ENCODE data around the gene GABBR2. TPM values are rescaled to one million over a fixed set of nuclear protein-coding genes. Genes with fewer than 3 reads are reported as not detected.

The GABBR2 gene
- total and polyA plus RNA-seq, 8 donors, result 0.41 to 2.3 (median 0.79) TPM

DNA sequence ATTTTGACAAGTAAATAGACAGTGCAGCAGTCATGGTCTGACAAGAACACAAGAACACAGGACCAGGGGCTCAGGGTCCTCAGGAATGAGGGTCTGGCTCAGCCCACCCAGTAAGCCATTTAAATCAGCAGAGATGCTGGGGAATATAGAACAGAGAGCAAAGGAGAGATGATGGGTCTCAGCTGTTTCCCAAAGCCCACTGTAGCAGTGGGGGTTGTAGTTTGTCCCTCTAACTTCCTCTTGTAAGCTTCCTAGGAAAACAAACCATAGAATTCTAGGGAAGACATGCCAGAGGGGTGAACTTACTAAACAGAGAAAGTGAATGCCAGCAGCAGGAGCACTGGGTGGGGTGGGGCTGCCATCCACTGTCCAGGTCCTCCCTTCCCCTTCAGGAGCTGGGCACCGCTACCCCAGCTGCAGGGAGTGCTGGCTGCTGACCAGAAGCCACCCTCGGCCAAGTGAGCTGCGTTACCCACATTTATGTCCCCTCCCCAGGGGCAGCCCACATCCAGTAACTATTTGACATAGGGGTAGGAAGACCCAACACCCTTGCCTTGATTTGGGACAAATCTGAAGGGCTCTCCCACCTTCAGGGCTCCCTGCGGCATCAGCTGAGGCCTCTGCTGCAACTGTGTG, 41.6 kb downstream of the GABBR2 start:
- no peak overlapping the region for H3K4me3 ChIP-seq
- ATAC-seq, result no peak
- TF ChIP-seq, protein P1, sequence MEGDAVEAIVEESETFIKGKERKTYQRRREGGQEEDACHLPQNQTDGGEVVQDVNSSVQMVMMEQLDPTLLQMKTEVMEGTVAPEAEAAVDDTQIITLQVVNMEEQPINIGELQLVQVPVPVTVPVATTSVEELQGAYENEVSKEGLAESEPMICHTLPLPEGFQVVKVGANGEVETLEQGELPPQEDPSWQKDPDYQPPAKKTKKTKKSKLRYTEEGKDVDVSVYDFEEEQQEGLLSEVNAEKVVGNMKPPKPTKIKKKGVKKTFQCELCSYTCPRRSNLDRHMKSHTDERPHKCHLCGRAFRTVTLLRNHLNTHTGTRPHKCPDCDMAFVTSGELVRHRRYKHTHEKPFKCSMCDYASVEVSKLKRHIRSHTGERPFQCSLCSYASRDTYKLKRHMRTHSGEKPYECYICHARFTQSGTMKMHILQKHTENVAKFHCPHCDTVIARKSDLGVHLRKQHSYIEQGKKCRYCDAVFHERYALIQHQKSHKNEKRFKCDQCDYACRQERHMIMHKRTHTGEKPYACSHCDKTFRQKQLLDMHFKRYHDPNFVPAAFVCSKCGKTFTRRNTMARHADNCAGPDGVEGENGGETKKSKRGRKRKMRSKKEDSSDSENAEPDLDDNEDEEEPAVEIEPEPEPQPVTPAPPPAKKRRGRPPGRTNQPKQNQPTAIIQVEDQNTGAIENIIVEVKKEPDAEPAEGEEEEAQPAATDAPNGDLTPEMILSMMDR (IDR thresholded peaks at IDR 0.05), result no peak
- no peaks in the 10 kb centered on the region for H3K4me1 ChIP-seq
- H3K27me3 ChIP-seq, result no peaks in the 10 kb centered on the region
- DNase-seq, result peak in 1 of 4 donors; percentile 10
- no peaks in the 10 kb centered on the region for H3K9me3 ChIP-seq
- intact Hi-C loops (cut with DNase I), result no loop called here
- no peak overlapping the region for H3K27ac ChIP-seq
- H3K36me3 ChIP-seq, result no peaks in the 10 kb centered on the region

DNA sequence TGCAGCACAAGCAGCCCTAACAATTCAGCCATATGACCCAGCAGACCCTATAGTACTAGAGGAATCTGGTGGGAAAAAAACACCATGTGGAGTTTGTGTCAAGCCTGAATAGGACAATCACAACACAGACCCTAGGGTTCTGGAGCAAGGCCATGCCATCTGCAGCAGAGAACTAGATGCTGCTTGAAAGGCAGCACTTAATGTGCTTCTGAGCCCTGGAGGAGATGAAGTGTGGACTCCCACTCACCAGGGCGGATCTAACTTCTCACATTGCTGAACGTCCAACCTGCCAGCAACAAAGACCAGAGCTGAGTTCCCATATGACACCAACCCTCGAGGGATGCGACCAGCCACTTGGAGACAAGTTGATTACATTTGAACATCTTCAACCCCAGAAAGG, 43.2 kb downstream of the GABBR2 start:
- Histone ChIP-seq H3K27ac (no peak overlapping the region), H3K4me1 (no peaks in the 10 kb centered on the region), H3K27me3 (no peaks in the 10 kb centered on the region), H3K4me3 (no peak overlapping the region), H3K9me3 (no peaks in the 10 kb centered on the region), H3K36me3 (no peaks in the 10 kb centered on the region)
- DNase-seq (no peak), ATAC-seq (no peak)
- intact Hi-C loops (cut with DNase I), result no loop called here
- TF ChIP-seq, protein P1 (IDR thresholded peaks at IDR 0.05), result no peak

DNA sequence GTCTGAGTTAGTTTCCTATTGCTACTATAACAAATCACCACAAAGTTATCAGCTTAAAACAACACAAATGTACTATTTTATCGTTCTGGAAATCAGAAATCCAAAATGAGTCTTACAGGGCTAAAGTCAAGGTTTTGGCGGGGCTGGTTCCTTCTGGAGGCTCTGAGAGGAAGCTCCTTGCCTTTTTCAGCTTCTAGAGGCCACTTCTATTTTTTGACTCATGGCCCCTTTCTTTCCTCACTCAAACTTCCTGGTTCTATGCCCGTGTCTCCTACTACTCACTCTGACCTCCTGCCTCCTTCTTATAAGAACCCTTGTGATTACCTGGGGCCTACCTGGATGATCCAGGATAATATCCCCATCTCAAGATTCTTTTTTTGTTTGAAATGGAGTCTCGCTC, 48.2 kb downstream of the GABBR2 start:
- Histone ChIP-seq H3K9me3 (no peaks in the 10 kb centered on the region), H3K4me3 (no peak overlapping the region), H3K36me3 (no peaks in the 10 kb centered on the region), H3K27ac (no peak overlapping the region), H3K27me3 (no peaks in the 10 kb centered on the region), H3K4me1 (no peaks in the 10 kb centered on the region)
- DNase-seq (no peak), ATAC-seq (peak; percentile 44)
- intact Hi-C loops (cut with DNase I), result no loop called here
- TF ChIP-seq, protein P1 (IDR thresholded peaks at IDR 0.05), result no peak

DNA sequence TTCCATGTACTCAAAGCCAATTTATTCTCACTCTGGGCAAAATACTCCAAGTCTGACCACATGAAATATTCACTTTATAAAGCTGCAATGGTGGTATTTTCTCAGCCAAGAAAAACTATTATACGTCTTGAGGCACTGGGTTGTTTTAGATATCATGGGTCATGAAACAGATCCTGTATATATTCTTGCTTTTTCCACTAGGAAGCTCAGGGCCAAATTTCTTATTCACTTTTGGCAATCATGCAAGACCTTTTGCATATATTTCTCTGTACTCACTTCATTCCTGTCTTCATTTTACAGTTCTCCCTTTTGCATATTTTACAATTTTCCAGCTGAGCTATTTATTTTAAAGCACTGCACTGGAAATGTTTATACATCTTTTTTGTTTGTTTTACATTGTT, 49.8 kb downstream of the GABBR2 start:
- Histone ChIP-seq H3K9me3 (no peaks in the 10 kb centered on the region), H3K36me3 (no peaks in the 10 kb centered on the region), H3K4me1 (no peaks in the 10 kb centered on the region), H3K27ac (no peak overlapping the region), H3K4me3 (no peak overlapping the region), H3K27me3 (no peaks in the 10 kb centered on the region)
- intact Hi-C loops (cut with DNase I), result no loop called here
- DNase-seq (peak in 2 of 4 donors; percentile 22 to 35), ATAC-seq (no peak)
- TF ChIP-seq, protein P1 (IDR thresholded peaks at IDR 0.05), result no peak

DNA sequence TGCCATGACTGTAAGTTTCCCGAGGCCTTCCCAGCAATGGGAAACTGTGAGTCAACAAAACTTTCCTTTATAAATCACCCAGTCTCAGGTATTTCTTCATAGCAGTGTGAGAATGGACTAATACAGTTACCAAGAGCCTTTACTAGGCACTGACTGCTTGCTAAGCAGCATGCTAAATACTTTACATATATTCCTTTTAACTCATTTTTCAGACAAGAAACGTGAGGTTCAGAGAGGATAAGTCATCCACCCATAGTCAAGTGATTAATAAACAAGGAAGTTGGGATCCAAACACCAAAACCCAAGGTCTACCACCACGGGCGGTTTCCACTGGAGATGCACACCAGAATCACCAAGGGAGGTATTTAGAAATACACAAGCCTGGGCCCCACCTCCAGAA, 50.8 kb downstream of the GABBR2 start:
- TF ChIP-seq, protein P1 (IDR thresholded peaks at IDR 0.05), result no peak
- Histone ChIP-seq H3K27ac (no peak overlapping the region), H3K4me3 (no peak overlapping the region), H3K4me1 (no peaks in the 10 kb centered on the region), H3K36me3 (no peaks in the 10 kb centered on the region), H3K9me3 (no peaks in the 10 kb centered on the region), H3K27me3 (peaks cover 0 to 1% of the 10 kb centered on the region in 2 donors)
- intact Hi-C loops (cut with DNase I), result no loop called here
- DNase-seq (no peak), ATAC-seq (no peak)

Data from left lung (tissue), 10 donors.